GM21515 (cell line): Measurements from ENCODE around the gene MROH7.

Source experiments
- ATAC-seq: cut with Tn5 transposase; IDR thresholded peaks from one replicate; pipeline ENCODE4 v1.9.1; 2021; ENCODE audit not compliant: unreplicated experiment

The MROH7 gene

GRCh38 chr1:54694771-54695170 lies 53.2 kb downstream of the MROH7 start:
- ATAC-seq, result no peak

DNA sequence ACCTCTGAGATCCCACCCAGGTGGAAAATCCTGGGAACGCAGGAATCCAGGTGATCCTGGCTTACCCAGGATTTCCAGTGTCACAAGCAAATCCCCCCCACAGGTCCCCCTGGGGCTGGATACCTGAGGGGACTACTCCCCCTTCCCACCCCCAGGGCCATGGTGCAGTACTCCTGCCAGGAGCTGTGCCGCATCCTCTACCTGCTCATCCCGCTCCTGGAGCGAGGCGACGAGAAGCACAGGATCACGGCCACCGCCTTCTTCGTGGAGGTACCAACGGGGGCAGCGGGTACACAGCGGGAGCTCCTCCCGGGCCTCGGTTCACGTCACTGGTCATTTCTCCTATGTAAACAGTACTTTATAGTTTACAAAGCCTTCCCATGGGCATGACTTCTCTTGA lies 53.6 kb downstream of the MROH7 start:
- no peak for ATAC-seq

- ATAC-seq, result no peak
Measured at GRCh38 chr1:54695764-54696163, 54.2 kb downstream of the MROH7 start.

DNA sequence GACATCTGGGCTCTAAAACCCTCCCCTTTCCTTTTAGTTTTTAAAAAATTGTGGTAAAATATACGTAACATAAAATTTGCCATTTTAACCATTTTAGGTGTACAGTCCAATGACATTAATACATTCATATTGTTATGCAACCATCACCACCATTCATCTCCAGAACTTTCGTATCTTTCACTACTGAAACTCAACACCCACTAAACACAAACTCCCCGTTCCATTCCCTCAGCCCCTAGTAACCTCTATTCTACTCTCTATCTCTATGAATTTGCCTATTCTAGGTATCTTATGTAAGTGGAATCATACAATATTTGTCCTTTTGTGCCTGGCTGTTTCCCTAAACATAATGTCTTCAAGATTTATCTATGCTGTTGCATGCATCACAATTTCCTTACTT lies 54.7 kb downstream of the MROH7 start:
- ATAC-seq, result no peak

DNA sequence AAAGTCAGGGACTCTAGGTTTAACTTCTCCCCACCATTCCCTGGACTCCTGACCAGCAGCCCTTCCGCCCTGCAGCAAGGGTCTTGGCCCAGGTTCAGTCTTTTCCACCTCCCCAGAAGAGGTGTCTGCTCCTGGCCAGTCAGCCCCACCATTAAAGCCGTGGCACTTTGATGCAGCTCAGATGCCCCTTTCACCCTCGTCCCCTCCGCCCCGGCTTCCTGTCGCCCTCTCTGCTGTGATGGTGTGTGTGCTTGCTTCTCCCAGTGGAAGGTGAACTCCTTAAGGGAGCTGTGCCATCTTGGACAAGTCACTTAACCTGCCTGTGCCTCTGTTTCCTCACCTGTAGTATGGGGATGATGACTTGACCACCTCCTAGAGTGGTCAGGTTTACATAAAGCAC lies 56.3 kb downstream of the MROH7 start:
- ATAC-seq, result no peak

DNA sequence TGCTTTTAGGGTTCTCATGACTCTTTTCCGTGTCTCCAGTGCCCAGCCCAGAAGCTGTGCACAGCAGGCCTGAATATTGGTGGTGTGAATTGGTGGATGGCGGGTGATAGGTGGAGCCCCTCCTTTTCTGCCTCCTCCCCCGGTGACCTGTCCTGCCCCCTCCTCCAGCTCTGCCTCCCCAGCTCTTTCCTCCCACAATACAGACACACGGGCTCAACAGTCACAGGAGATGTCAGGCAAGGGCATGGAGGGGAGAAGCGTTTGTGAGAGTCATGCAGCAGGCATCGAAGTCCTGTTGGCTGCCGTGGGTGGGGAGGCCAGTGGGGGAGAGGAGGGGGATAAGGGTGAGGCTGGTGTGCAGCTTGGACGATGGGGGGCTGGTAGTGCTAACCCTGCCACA lies 56.8 kb downstream of the MROH7 start:
- ATAC-seq, result no peak

- ATAC-seq, result no peak
Measured at GRCh38 chr1:54699936-54700525, 58.4 kb downstream of the MROH7 start.

DNA sequence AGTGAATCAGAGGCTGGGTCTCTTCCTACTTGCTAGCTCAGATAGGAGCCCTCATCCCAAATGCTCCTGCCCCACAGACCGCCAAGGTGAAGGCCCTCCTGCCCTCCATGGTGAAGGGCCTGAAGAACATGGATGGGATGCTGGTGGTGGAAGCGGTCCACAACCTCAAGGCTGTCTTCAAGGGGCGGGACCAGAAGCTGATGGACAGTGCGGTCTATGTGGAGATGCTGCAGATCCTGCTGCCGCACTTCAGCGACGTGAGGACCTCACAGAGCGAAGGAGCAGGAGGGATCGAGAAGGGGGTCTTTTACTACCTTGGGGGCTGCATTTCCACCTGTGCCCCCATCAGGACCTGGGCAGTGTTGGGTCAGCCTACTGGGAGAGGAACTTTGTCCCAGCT lies 59.5 kb downstream of the MROH7 start:
- ATAC-seq, result no peak

DNA sequence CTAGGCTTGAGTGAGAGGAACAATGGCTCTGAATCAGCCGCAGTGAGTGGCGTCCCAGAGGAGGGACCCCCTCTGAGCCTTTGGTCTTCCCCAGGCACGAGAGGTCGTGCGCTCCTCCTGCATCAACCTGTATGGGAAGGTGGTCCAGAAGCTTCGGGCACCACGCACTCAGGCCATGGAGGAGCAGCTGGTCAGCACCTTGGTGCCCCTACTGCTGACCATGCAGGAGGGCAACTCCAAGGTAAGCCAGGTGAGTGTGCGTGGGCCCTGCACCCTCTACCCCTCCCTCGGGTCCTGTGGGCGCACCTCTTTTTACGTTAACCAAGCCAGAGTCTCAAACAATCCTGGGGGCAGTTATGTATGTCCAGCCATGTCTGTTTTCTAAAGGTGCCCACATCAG lies 60.4 kb downstream of the MROH7 start:
- ATAC-seq, result no peak

GRCh38 chr1:54703471-54703870 lies 61.9 kb downstream of the MROH7 start:
- ATAC-seq, result no peak

DNA sequence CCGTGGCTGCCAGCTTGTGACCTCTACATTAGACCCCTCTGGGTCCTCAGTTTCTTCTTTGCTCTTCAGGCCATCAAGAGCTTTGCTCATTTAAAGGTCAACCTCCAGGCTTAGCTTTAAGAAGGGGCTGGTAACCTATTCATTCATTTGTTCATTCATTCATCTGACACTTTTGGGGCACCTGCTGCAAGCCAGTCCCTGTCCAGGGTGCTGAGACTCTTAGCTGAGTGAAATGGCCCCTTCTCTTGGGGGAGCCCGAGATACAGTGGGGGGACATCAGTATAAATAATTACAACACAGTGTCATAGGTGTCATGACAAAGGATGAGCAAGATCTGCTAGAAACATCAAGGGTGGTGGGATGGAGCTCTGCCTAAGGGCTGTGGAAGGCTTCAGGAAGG lies 63.6 kb downstream of the MROH7 start:
- ATAC-seq, result no peak

- no peak for ATAC-seq
Measured at GRCh38 chr1:54706419-54706818, 64.8 kb downstream of the MROH7 start.

GRCh38 chr1:54708385-54708784 lies 66.8 kb downstream of the MROH7 start:
- ATAC-seq, result no peak

GRCh38 chr1:54709547-54710292 lies 68.1 kb downstream of the MROH7 start:
- no peak for ATAC-seq

DNA sequence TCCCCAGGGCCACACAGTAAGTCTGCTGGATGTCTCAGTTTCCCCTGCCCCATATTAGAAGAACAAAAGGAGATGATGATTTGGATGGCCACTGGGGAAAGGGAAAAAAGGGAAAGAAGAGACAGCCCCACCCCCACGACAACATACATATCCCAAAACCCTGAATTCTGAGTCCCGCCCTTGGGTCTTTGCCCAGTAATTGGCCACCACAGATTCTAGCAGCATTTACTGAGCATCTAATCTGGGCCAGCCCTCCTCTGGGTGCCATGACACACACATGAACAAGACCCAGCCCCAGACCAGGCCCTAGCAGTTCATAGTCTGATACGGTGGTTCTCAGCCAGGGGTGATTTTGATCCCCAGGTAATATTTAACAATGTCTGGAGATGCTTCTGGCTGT lies 68.8 kb downstream of the MROH7 start:
- no peak for ATAC-seq

GRCh38 chr1:54710841-54711240 lies 69.3 kb downstream of the MROH7 start:
- ATAC-seq, result no peak

- ATAC-seq, result no peak
Measured at GRCh38 chr1:54711536-54711935, 70.0 kb downstream of the MROH7 start.

DNA sequence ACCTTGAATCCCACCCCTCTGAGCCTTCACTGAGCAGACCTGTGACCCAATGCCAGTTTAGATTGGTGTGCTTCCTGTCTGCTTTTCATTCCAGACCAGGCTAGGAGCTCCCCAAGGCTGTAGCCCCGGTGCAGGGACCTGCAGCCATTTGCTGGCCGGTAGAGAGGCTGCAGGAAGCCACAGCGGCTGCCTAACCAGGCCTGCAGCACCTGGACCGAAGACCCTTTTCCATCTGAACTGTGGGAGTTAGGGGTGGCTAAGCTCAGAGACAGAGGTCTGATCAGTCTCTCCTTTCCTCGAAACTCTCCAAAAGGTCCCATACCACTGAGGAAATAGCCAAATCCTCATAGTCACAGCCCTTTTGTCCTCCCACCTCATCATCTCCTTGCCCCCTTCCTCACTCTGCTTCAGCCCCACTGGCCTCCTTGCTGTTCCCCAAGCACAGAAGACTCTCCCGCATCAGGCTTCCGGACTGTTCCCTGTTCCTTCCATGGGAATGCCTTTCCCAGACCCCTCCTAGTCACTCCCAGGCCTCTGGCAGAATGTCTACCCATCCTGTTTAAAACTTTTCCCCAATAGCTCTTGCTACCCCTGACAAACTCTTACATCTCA lies 73.4 kb downstream of the MROH7 start:
- no peak for ATAC-seq

DNA sequence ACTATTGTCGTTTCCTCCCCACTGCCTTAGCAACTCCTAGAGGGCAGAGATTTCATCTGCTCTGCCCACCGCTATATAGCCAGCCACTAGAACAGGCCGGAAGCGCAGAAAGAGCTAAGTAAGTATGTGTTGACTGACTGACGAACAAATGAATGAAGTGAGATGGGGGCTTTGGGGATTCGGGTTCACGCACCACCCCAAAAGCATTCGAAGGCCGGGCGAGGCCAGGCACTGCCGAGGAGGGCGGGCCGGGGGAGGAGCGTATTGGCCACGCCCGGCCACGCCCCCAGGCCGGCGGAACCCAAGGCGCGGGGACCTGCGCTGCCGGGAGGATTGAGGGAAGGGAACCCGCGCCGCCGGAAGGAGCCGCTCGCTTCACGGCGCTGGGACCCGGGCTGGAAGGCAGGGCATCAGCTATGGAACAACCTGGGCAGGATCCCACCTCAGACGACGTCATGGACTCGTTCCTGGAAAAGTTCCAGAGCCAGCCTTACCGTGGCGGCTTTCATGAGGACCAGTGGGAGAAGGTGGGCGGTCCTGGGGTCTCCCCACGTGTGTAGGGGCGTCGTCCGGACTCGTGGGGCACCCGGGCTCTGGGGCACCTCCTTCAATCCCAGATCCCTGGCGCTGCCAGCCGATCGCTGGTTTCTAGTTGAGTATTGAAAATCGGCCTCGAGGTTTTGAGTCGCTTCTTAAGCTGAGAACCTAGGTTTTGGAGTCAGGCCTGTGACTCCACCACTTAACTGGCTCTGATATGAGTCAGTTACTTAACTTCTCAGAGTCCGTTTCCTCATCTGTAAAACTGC lies 74.1 kb downstream of the MROH7 start, which contains the start of gene TTC4:
TTC4 (plus strand) TSS at position 369 of the 806 bp plus-strand sequence; CDS start at position 417, 48 bp downstream.
- peak; percentile 97 for ATAC-seq

- ATAC-seq, result no peak
Measured at GRCh38 chr1:54716299-54717047, 74.9 kb downstream of the MROH7 start.

DNA sequence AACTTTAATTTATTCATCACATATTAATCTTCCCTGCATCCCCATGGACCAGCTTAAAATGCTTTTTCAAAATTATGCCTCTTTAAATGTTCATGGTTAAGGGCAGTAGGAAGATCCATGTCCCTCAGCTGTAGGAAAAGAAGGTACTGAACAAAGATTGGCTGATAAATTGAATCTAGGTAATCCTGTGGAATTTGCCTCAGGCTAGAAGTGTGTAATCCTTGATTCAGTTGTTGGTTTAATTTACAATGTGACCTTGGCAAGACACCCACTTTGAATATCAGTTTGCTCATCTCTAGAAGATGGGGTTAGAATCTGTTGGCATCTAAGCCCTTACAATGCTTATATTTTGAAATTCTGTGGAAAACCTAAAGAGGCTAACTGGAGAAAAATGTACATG lies 80.1 kb downstream of the MROH7 start:
- no peak for ATAC-seq
